Stimulated activated CD4-positive, alpha-beta T cell treated with anti-CD3 and anti-CD28 coated beads, TNF-alpha, amount 100 ng/mL, for 1 hour (primary cell): ENCODE measurements around the gene GET4.

Source experiments
- DNase-seq, 3 donors: peaks; one replicate each; pipeline ENCODE4 v3.0.0-alpha.2; 2020; ENCODE audit warnings: low read depth in 3 of 3, low spot score in 1 of 3

The GET4 gene

GRCh38 chr7:885261-885892 is 9.0 kb downstream of the GET4 start:
- no peak for DNase-seq

- DNase-seq, result no peak
Observed at GRCh38 chr7:885893-886625, 9.7 kb downstream of the GET4 start.

- no peak for DNase-seq
Observed at GRCh38 chr7:886626-887487, 10.5 kb downstream of the GET4 start.

- no peak for DNase-seq
Observed at GRCh38 chr7:887488-887820, 11.1 kb downstream of the GET4 start.

- DNase-seq, result no peak
Observed at GRCh38 chr7:888081-889024, 12.0 kb downstream of the GET4 start.

DNA sequence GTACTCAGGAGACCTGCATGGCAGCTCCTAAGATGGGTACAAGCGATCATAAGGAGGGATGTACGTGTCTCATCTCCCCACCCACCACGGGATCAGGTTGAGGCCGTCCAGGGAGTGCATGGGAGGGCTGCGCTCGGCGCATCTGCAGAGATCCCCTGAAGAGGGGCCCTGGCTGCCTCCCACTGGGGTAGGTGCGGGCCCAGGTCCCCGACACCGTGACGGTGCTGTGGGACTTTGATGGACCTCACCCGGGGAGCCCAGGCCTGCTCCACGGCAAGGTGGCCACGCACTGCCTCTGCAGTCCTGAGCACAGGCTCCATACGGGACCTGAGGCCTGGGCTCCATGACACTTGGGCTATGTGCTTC is 12.7 kb downstream of the GET4 start:
- DNase-seq, result no peak

- no peak for DNase-seq
Observed at GRCh38 chr7:889391-889790, 13.0 kb downstream of the GET4 start.

DNA sequence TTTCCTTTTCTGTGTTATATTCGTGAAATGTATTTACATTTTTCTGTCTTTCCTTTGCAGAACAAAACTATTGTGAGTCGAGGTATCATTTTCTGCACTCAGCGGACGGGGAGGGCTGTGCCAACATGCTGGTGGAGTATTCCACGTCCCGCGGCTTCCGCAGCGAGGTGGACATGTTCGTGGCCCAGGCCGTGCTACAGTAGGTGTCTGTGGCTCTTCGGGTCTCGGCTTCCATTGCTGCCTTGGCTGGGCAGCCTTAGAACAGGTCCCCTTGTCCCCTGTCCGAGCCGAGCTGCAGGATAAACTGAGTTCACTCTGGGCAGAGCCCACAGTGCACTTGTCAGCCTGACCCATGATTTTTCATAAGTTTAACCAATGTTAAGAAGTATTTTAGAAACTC is 14.5 kb downstream of the GET4 start:
- DNase-seq, result no peak

- no peak for DNase-seq
Observed at GRCh38 chr7:891291-891690, 14.9 kb downstream of the GET4 start.

- no peak for DNase-seq
Observed at GRCh38 chr7:891805-892204, 15.5 kb downstream of the GET4 start.

- no peak for DNase-seq
Observed at GRCh38 chr7:892648-893593, 16.6 kb downstream of the GET4 start.

DNA sequence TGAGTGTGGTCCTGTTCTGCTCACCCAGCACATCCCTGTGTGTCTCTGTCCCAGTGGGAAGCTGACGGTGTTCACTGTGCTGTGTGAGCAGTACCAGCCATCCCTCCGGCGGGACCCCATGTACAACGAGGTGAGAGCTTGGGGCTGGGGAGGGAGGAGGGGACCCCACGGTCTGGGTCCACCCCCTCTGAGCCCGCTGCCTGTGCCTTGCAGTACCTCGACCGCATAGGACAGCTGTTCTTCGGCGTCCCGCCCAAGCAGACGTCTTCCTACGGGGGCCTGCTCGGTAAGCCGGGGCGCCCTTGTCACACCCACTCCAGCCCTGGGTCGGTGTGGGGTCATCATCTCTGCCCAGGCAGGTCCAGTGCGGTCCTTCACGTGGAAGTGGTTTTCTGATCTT is 17.3 kb downstream of the GET4 start:
- DNase-seq, result no peak

DNA sequence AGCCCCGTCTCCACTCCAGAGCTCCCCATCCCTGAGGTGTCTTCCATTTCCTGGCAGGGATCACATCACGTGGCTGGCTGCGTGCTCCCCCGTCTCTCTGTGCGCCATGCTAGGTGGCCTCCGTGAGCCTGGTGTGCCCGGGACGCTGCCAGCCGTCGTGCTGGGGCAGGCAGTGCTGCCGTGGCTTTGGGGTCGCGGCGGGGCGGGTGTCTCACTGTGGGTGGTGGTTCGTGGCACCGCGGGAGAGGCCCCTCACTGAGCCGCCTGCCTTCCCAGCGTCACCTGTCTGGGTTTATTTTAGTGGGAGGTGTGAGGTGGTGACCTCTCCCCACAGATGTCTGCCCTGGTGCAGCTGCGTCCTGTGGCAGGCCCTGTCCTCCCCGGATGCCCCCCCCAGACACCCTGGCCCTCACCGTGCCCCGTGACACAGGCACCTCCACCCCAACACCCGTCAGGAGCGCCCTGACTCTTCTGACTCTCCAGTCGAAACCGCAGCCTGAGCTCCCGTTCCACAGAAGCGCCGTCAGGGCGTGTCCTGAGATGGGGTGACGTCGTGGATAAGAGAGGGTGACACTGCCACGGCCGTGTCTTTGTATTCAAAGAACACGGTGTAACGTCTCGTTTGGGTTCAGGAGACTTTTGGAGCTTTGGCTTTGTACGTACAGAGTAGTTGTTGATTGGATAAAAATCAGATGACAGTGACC is 18.0 kb downstream of the GET4 start:
- DNase-seq, result no peak

DNA sequence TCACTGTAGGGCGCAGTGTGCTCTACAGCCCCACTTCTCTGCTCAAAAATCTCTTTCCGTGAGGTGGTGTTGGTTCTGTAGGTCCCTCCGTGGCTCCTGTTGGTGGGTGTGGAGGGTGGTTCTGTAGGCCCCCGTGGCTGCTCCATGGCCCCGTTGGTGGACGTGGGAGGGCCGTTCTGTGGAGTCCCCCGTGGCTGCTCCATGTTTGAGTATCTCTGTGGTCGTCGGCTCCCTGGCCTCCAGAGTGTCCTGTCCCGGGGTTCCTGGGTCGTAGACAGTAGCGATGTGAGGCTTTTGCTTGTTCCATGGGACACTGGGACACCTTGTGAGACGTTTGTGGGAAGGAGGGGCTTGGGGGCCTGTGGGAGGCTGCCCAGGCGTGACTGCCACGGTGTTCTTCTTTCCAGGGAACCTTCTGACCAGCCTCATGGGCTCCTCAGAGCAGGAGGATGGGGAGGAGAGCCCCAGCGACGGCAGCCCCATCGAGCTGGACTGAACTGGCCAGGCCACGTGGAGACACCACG is 18.6 kb downstream of the GET4 start:
- DNase-seq, result no peak

DNA sequence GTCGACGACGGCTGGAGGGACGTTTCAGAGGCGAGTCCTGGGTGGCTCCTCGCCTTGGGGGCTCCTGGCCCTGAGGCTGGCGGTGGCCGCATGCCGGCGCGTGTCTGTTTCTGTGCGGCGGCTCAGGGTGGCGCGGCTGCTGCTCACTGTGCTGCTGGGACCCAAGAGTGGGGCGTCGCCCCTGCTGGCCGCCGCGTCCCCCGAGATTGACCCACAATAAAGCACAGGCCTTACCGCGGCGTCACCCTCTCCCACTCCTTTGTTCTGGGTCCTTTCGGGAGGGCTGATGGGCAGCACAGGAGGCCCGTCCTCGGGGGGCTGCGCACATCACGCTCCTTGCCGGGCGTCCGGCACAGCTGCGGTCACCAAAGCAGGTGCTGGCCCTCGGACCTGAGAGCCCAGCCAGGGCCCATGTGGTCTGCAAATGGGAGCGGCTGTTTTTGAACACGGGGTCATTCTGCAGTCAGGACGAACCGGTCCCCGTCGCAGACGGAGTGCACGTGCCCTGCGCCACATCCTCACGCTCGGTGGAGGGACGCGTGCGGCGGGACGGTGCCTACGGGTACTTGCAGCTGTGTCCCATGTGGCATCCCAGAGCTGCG is 19.2 kb downstream of the GET4 start:
- DNase-seq, result no peak

DNA sequence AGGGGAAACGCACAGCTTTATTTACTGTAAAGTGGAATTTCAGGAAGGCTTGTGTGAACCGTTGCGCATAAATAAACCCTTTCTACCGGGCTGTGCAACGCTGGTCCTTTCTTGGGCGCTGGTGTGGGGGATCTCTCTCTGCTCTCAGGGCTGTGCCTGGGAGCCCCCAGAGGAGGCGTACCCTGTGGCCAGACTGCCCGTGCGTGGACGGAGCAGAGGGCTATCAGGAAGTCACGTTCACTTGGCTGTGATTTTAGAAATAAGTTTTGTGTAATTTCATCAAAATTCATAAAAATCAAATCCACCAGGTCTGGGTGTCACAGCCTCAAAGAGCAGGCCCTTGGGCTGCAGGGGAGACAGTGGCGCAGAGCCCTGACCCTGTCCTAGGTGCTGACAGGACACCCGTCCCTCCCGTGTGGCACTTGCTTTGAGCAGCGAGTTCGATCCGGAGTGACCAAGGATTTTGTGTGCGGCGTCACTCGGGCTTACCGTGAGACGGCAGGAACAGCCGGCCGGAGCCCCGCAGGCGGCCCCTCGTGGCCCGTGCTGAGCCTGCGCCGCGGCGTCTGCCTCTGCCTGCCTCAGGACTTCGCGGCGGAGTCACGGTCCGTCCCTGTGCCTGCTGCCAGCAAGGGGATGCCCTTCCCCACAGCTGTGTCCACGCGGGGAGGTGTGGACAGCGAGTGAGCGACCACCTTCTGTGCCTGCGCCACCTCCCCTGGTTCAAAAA is 20.2 kb downstream of the GET4 start:
- no peak for DNase-seq

GRCh38 chr7:897086-897485 is 20.7 kb downstream of the GET4 start:
- DNase-seq, result no peak

- DNase-seq, result no peak
Observed at GRCh38 chr7:897771-898376, 21.5 kb downstream of the GET4 start.
